Neural cell (in vitro differentiated cells): ENCODE results near the gene OOEP.

ENCODE experiments used
- RAD21 ChIP-seq: fragments of 450-650 bp; conservative IDR thresholded peaks from 2 replicates; pipeline ENCODE4 v1.6.1; 2014; ENCODE audit warnings: antibody characterized with exemption, mild to moderate bottlenecking, moderate library complexity
- SMC3 ChIP-seq: fragments of 450-650 bp; conservative IDR thresholded peaks from 2 replicates; pipeline ENCODE4 v1.6.1; 2014; ENCODE audit warnings: antibody characterized with exemption, mild to moderate bottlenecking, moderate library complexity; ENCODE audit not compliant: poor library complexity
- TF ChIP-seq, protein P1 (sequence below): fragments of 450-650 bp; IDR thresholded peaks from 2 replicates; pipeline ENCODE4 v1.5.1; 2014; ENCODE audit warnings: antibody characterized with exemption, mild to moderate bottlenecking, moderate library complexity; ENCODE audit not compliant: poor library complexity, severe bottlenecking
- TF ChIP-seq, protein P2 (sequence below): IDR thresholded peaks from 2 replicates; pipeline ENCODE4 v1.6.1; 2012; ENCODE audit warnings: borderline replicate concordance

DNA sequence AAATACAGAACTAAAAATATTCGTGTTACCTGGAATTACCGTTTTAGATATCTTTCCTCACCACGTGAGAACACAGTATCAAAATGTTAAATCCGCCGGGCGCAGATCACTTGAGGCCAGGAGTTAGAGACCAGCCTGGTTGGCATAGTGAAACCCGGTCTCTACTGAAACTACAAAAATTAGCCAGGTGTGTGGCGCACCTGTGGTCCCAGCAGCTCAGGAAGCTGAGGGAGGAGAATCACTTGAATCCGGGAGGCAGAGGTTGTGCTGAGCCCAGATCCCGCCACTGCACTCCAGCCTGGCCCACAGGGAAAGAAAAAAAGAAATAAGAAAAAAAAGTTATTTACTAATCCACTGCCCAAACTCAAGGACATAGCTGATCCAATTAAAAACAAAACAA, 20.2 kb upstream of the OOEP start:
- TF ChIP-seq, protein P1, sequence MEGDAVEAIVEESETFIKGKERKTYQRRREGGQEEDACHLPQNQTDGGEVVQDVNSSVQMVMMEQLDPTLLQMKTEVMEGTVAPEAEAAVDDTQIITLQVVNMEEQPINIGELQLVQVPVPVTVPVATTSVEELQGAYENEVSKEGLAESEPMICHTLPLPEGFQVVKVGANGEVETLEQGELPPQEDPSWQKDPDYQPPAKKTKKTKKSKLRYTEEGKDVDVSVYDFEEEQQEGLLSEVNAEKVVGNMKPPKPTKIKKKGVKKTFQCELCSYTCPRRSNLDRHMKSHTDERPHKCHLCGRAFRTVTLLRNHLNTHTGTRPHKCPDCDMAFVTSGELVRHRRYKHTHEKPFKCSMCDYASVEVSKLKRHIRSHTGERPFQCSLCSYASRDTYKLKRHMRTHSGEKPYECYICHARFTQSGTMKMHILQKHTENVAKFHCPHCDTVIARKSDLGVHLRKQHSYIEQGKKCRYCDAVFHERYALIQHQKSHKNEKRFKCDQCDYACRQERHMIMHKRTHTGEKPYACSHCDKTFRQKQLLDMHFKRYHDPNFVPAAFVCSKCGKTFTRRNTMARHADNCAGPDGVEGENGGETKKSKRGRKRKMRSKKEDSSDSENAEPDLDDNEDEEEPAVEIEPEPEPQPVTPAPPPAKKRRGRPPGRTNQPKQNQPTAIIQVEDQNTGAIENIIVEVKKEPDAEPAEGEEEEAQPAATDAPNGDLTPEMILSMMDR = no peak
- TF ChIP-seq RAD21 (no peak), SMC3 (no peak)
- TF ChIP-seq, protein P2, sequence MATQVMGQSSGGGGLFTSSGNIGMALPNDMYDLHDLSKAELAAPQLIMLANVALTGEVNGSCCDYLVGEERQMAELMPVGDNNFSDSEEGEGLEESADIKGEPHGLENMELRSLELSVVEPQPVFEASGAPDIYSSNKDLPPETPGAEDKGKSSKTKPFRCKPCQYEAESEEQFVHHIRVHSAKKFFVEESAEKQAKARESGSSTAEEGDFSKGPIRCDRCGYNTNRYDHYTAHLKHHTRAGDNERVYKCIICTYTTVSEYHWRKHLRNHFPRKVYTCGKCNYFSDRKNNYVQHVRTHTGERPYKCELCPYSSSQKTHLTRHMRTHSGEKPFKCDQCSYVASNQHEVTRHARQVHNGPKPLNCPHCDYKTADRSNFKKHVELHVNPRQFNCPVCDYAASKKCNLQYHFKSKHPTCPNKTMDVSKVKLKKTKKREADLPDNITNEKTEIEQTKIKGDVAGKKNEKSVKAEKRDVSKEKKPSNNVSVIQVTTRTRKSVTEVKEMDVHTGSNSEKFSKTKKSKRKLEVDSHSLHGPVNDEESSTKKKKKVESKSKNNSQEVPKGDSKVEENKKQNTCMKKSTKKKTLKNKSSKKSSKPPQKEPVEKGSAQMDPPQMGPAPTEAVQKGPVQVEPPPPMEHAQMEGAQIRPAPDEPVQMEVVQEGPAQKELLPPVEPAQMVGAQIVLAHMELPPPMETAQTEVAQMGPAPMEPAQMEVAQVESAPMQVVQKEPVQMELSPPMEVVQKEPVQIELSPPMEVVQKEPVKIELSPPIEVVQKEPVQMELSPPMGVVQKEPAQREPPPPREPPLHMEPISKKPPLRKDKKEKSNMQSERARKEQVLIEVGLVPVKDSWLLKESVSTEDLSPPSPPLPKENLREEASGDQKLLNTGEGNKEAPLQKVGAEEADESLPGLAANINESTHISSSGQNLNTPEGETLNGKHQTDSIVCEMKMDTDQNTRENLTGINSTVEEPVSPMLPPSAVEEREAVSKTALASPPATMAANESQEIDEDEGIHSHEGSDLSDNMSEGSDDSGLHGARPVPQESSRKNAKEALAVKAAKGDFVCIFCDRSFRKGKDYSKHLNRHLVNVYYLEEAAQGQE = no peak
